Measurements from ENCODE around the gene TSEN15.

TSEN15 gene

DNA sequence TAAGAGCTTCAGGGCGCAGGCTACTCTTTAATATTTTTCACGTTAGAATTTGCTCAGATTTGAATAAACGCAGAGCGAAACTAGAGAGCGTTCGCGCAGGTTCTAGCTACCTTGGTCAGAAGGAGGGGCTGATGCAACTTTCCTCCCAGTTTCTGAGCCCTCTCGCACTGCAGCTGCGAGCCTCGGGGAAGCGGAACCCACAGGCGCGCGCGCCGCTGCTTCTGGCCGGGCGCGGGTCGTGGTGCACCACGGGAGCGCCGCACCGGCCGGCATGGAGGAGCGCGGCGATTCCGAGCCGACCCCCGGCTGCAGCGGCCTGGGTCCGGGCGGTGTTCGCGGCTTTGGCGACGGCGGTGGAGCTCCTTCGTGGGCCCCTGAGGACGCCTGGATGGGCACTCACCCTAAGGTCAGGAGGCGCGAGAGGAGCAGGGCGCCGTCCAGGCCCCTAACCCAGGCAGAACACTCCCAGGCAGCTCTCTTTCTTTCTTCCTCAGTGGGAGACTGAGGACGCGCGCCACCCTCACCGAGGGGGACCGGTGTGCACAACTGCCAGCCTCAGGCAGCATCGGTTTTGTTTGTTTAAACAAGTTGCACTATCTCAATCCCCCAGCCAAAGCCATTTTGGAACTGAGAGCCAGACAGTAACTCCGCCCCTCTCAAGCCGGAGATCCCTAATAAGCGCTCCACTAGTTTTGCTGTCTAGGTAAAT is at the start of gene TSEN15:
TSEN15 (plus strand) TSS at position 246 of the 709 bp plus-strand sequence; CDS start at position 272, 26 bp downstream.
- Histone ChIP-seq H3K9me3 (ENCODE audit: control insufficient read depth in 5 of 5, low read length in 5 of 5) (no peaks in the 10 kb centered on the region), H3K9ac (ENCODE audit: low read length in 5 of 5) (peak within 1 kb of the TSS; percentile 73 to 92 (median 90)), H3K36me3 (ENCODE audit: control insufficient read depth in 5 of 5, insufficient read depth in 5 of 5, low read length in 5 of 5) (peaks cover 0 to 3% (median 0%) of the 10 kb centered on the region in 5 donors), H3K27me3 (ENCODE audit: control insufficient read depth in 5 of 5, insufficient read depth in 4 of 5, low read length in 5 of 5) (no peaks in the 10 kb centered on the region), H3K4me3 (ENCODE audit: low read depth in 1 of 5, low read length in 5 of 5) (peak within 1 kb of the TSS; percentile 89 to 100 (median 96)), H3K4me1 (ENCODE audit: control insufficient read depth in 5 of 5, insufficient read depth in 5 of 5, low read length in 5 of 5) (peaks cover 3 to 30% (median 24%) of the 10 kb centered on the region in 5 donors), H3K27ac (ENCODE audit: low read depth, low read length) (peak within 1 kb of the TSS; percentile 66)

- H3K9ac ChIP-seq (ENCODE audit: low read length in 5 of 5): no peak overlapping the region
- no peaks in the 10 kb centered on the region for H3K9me3 ChIP-seq (ENCODE audit: control insufficient read depth in 5 of 5, low read length in 5 of 5)
- H3K27me3 ChIP-seq (ENCODE audit: control insufficient read depth in 5 of 5, insufficient read depth in 4 of 5, low read length in 5 of 5): no peaks in the 10 kb centered on the region
- no peak overlapping the region for H3K4me3 ChIP-seq (ENCODE audit: low read depth in 1 of 5, low read length in 5 of 5)
- no peaks in the 10 kb centered on the region for H3K36me3 ChIP-seq (ENCODE audit: control insufficient read depth in 5 of 5, insufficient read depth in 5 of 5, low read length in 5 of 5)
- H3K4me1 ChIP-seq (ENCODE audit: control insufficient read depth in 5 of 5, insufficient read depth in 5 of 5, low read length in 5 of 5): no peaks in the 10 kb centered on the region
- H3K27ac ChIP-seq (ENCODE audit: low read depth, low read length): no peak overlapping the region
These were observed 49.5 kb upstream of the TSEN15 start for GRCh38 chr1:184002071-184002470.

DNA sequence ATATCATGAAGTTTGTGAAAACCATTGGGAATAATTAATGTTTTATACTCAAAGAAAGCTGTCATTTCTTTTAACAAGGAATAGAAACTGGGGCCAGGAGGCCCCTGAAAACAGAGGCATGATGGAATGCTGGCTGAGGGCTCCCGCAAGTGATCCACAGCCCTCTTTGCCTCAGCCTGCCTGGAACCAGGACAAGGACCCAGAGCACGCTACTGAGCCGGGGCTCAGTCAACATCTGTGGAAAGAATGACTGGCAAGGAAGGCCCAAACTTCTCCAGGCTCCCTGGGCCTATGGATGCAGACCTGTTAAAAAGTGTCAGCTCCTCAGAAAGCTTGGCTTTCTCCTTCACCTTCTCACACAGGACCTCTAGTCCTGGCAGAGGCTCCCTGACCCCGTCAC is 46.6 kb upstream of the TSEN15 start:
- H3K9ac ChIP-seq (ENCODE audit: low read length in 5 of 5): no peak overlapping the region
- H3K4me3 ChIP-seq (ENCODE audit: low read depth in 1 of 5, low read length in 5 of 5): no peak overlapping the region
- no peaks in the 10 kb centered on the region for H3K27me3 ChIP-seq (ENCODE audit: control insufficient read depth in 5 of 5, insufficient read depth in 4 of 5, low read length in 5 of 5)
- no peaks in the 10 kb centered on the region for H3K4me1 ChIP-seq (ENCODE audit: control insufficient read depth in 5 of 5, insufficient read depth in 5 of 5, low read length in 5 of 5)
- H3K9me3 ChIP-seq (ENCODE audit: control insufficient read depth in 5 of 5, low read length in 5 of 5): no peaks in the 10 kb centered on the region
- no peak overlapping the region for H3K27ac ChIP-seq (ENCODE audit: low read depth, low read length)
- no peaks in the 10 kb centered on the region for H3K36me3 ChIP-seq (ENCODE audit: control insufficient read depth in 5 of 5, insufficient read depth in 5 of 5, low read length in 5 of 5)

GRCh38 chr1:184005506-184005905 is 46.0 kb upstream of the TSEN15 start:
- H3K4me3 ChIP-seq (ENCODE audit: low read depth in 1 of 5, low read length in 5 of 5): no peak overlapping the region
- H3K9me3 ChIP-seq (ENCODE audit: control insufficient read depth in 5 of 5, low read length in 5 of 5): no peaks in the 10 kb centered on the region
- H3K36me3 ChIP-seq (ENCODE audit: control insufficient read depth in 5 of 5, insufficient read depth in 5 of 5, low read length in 5 of 5): no peaks in the 10 kb centered on the region
- no peaks in the 10 kb centered on the region for H3K27me3 ChIP-seq (ENCODE audit: control insufficient read depth in 5 of 5, insufficient read depth in 4 of 5, low read length in 5 of 5)
- no peaks in the 10 kb centered on the region for H3K4me1 ChIP-seq (ENCODE audit: control insufficient read depth in 5 of 5, insufficient read depth in 5 of 5, low read length in 5 of 5)
- H3K9ac ChIP-seq (ENCODE audit: low read length in 5 of 5): no peak overlapping the region
- no peak overlapping the region for H3K27ac ChIP-seq (ENCODE audit: low read depth, low read length)

GRCh38 chr1:184010788-184011187 is 40.7 kb upstream of the TSEN15 start:
- H3K36me3 ChIP-seq (ENCODE audit: control insufficient read depth in 5 of 5, insufficient read depth in 5 of 5, low read length in 5 of 5): no peaks in the 10 kb centered on the region
- peaks cover 0 to 3% (median 0%) of the 10 kb centered on the region in 5 donors for H3K9me3 ChIP-seq (ENCODE audit: control insufficient read depth in 5 of 5, low read length in 5 of 5)
- H3K27me3 ChIP-seq (ENCODE audit: control insufficient read depth in 5 of 5, insufficient read depth in 4 of 5, low read length in 5 of 5): peaks cover 0 to 3% (median 0%) of the 10 kb centered on the region in 5 donors
- no peak overlapping the region for H3K27ac ChIP-seq (ENCODE audit: low read depth, low read length)
- no peak overlapping the region for H3K9ac ChIP-seq (ENCODE audit: low read length in 5 of 5)
- no peak overlapping the region for H3K4me3 ChIP-seq (ENCODE audit: low read depth in 1 of 5, low read length in 5 of 5)
- H3K4me1 ChIP-seq (ENCODE audit: control insufficient read depth in 5 of 5, insufficient read depth in 5 of 5, low read length in 5 of 5): no peaks in the 10 kb centered on the region

GRCh38 chr1:184012187-184012586 is 39.3 kb upstream of the TSEN15 start:
- no peak overlapping the region for H3K4me3 ChIP-seq (ENCODE audit: low read depth in 1 of 5, low read length in 5 of 5)
- H3K4me1 ChIP-seq (ENCODE audit: control insufficient read depth in 5 of 5, insufficient read depth in 5 of 5, low read length in 5 of 5): no peaks in the 10 kb centered on the region
- H3K27ac ChIP-seq (ENCODE audit: low read depth, low read length): no peak overlapping the region
- H3K27me3 ChIP-seq (ENCODE audit: control insufficient read depth in 5 of 5, insufficient read depth in 4 of 5, low read length in 5 of 5): peaks cover 0 to 3% (median 0%) of the 10 kb centered on the region in 5 donors
- H3K9ac ChIP-seq (ENCODE audit: low read length in 5 of 5): no peak overlapping the region
- H3K36me3 ChIP-seq (ENCODE audit: control insufficient read depth in 5 of 5, insufficient read depth in 5 of 5, low read length in 5 of 5): no peaks in the 10 kb centered on the region
- peaks cover 0 to 3% (median 0%) of the 10 kb centered on the region in 5 donors for H3K9me3 ChIP-seq (ENCODE audit: control insufficient read depth in 5 of 5, low read length in 5 of 5)

DNA sequence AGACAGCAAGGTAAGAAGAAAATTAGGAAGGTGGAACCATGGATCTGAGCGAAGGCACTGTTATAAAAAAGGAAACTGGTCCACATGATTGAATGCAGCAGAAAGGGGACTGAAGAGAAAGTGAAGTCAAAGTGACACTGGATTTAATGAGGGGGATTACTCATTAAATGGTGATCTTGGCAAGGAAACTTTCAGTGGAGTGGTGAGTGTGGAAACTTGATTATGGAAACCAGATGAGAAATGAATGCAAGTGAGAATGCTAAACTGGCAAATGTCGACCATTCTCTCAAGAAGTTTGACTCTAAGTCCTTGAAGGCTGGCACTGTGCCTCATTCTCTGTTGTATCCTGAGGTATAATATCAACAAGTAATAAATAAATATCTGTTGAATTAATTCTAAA is 37.3 kb upstream of the TSEN15 start:
- no peaks in the 10 kb centered on the region for H3K36me3 ChIP-seq (ENCODE audit: control insufficient read depth in 5 of 5, insufficient read depth in 5 of 5, low read length in 5 of 5)
- H3K27ac ChIP-seq (ENCODE audit: low read depth, low read length): no peak overlapping the region
- no peaks in the 10 kb centered on the region for H3K4me1 ChIP-seq (ENCODE audit: control insufficient read depth in 5 of 5, insufficient read depth in 5 of 5, low read length in 5 of 5)
- no peak overlapping the region for H3K9ac ChIP-seq (ENCODE audit: low read length in 5 of 5)
- H3K4me3 ChIP-seq (ENCODE audit: low read depth in 1 of 5, low read length in 5 of 5): no peak overlapping the region
- peaks cover 0 to 3% (median 0%) of the 10 kb centered on the region in 5 donors for H3K27me3 ChIP-seq (ENCODE audit: control insufficient read depth in 5 of 5, insufficient read depth in 4 of 5, low read length in 5 of 5)
- H3K9me3 ChIP-seq (ENCODE audit: control insufficient read depth in 5 of 5, low read length in 5 of 5): peaks cover 0 to 3% (median 0%) of the 10 kb centered on the region in 5 donors

- no peaks in the 10 kb centered on the region for H3K36me3 ChIP-seq (ENCODE audit: control insufficient read depth in 5 of 5, insufficient read depth in 5 of 5, low read length in 5 of 5)
- no peaks in the 10 kb centered on the region for H3K4me1 ChIP-seq (ENCODE audit: control insufficient read depth in 5 of 5, insufficient read depth in 5 of 5, low read length in 5 of 5)
- H3K4me3 ChIP-seq (ENCODE audit: low read depth in 1 of 5, low read length in 5 of 5): no peak overlapping the region
- H3K9ac ChIP-seq (ENCODE audit: low read length in 5 of 5): no peak overlapping the region
- H3K9me3 ChIP-seq (ENCODE audit: control insufficient read depth in 5 of 5, low read length in 5 of 5): peaks cover 0 to 2% (median 0%) of the 10 kb centered on the region in 5 donors
- H3K27me3 ChIP-seq (ENCODE audit: control insufficient read depth in 5 of 5, insufficient read depth in 4 of 5, low read length in 5 of 5): peaks cover 0 to 3% (median 0%) of the 10 kb centered on the region in 5 donors
- no peak overlapping the region for H3K27ac ChIP-seq (ENCODE audit: low read depth, low read length)
These were observed 35.4 kb upstream of the TSEN15 start for GRCh38 chr1:184016169-184016568.

- Histone ChIP-seq H3K27ac (ENCODE audit: low read depth, low read length) (no peak overlapping the region), H3K9me3 (ENCODE audit: control insufficient read depth in 5 of 5, low read length in 5 of 5) (no peaks in the 10 kb centered on the region)
These were observed 34.2 kb upstream of the TSEN15 start for GRCh38 chr1:184017306-184017705.

DNA sequence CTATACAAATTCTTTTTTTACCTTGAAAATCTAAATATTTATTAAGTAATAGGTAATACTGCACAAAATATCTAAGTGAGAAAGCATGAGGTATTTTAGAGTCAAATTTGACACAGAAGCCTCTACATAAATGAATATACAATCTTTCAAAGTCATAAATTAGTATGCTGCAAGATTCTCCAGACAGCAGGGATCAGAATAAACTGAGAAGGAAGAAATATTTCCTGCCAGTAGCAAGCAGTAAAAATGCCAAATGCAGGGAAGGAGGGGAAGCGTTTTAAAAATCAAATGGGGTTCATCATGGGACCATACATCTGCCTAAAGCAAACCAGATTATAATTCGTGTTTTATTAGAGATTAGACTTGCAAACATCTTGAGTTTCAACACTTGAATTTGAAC is 32.9 kb upstream of the TSEN15 start:
- Histone ChIP-seq H3K36me3 (ENCODE audit: control insufficient read depth in 5 of 5, insufficient read depth in 5 of 5, low read length in 5 of 5) (no peaks in the 10 kb centered on the region), H3K9me3 (ENCODE audit: control insufficient read depth in 5 of 5, low read length in 5 of 5) (no peaks in the 10 kb centered on the region), H3K4me3 (ENCODE audit: low read depth in 1 of 5, low read length in 5 of 5) (no peak overlapping the region), H3K9ac (ENCODE audit: low read length in 5 of 5) (no peak overlapping the region), H3K27me3 (ENCODE audit: control insufficient read depth in 5 of 5, insufficient read depth in 4 of 5, low read length in 5 of 5) (peaks cover 0 to 3% (median 0%) of the 10 kb centered on the region in 5 donors), H3K27ac (ENCODE audit: low read depth, low read length) (no peak overlapping the region), H3K4me1 (ENCODE audit: control insufficient read depth in 5 of 5, insufficient read depth in 5 of 5, low read length in 5 of 5) (no peaks in the 10 kb centered on the region)

More at GRCh38 chr1:184017306-184017705, 34.2 kb upstream of the TSEN15 start:
- Histone ChIP-seq H3K36me3 (ENCODE audit: control insufficient read depth in 5 of 5, insufficient read depth in 5 of 5, low read length in 5 of 5) (no peaks in the 10 kb centered on the region), H3K4me1 (ENCODE audit: control insufficient read depth in 5 of 5, insufficient read depth in 5 of 5, low read length in 5 of 5) (no peaks in the 10 kb centered on the region), H3K9ac (ENCODE audit: low read length in 5 of 5) (no peak overlapping the region), H3K27me3 (ENCODE audit: control insufficient read depth in 5 of 5, insufficient read depth in 4 of 5, low read length in 5 of 5) (peaks cover 0 to 3% (median 0%) of the 10 kb centered on the region in 5 donors), H3K4me3 (ENCODE audit: low read depth in 1 of 5, low read length in 5 of 5) (no peak overlapping the region)

Measured in subcutaneous abdominal adipose tissue (tissue), 5 donors.